SK-N-SH (cell line): ENCODE measurements around the gene ITIH1. TPM values are rescaled to one million over a fixed set of nuclear protein-coding genes. Genes with fewer than 3 reads are reported as not detected.

Source experiments
- CTCF ChIA-PET: fragments of 300-600, 350-600 bp; formaldehyde crosslinking; extraction: SDS; loops from one replicate; lab custom pipeline; 2021; lab: Yijun Ruan, JAX
- POLR2A ChIA-PET: fragments of 350-600 bp; sonication (Branson Sonifier 250); formaldehyde crosslinking; extraction: SDS; loops from one replicate; lab custom pipeline; 2020; ENCODE audit warnings: antibody characterized with exemption, inconsistent platforms; lab: Yijun Ruan, JAX
- DNase-seq: peaks from one replicate; pipeline ENCODE4 v3.0.0; 2012
- H2AFZ ChIP-seq: fragments of 200-600 bp; sonication (generic); 2 replicates; pipeline ENCODE4 v1.8.1; 2016; ENCODE audit warnings: antibody characterized with exemption, mild to moderate bottlenecking, low read depth
- H3F3A ChIP-seq: fragments of 200-600 bp; sonication (generic); replicated peaks from 2 replicates; pipeline ENCODE3; 2016; ENCODE audit warnings: antibody characterized with exemption, mild to moderate bottlenecking; ENCODE audit not compliant: insufficient read depth
- H3K27ac ChIP-seq, 2 experiments: fragments of 200-500 bp in 1 of 2; fragments of 200-600 bp in 1 of 2; sonication (Bioruptor generic) in 1 of 2; sonication (generic), shearing (Covaris generic) in 1 of 2; 2 replicates each; pipeline versions ENCODE4 v1.5.1 to v1.6.1; 2014 to 2016; ENCODE audit warnings: low read depth in 2 of 2, inconsistent platforms in 1 of 2, low read length in 1 of 2, mild to moderate bottlenecking in 1 of 2, mixed read lengths in 1 of 2
- H3K27me3 ChIP-seq: fragments of 200-600 bp; sonication (generic), shearing (Covaris generic); 2 replicates; pipeline ENCODE4 v1.6.1; 2016; ENCODE audit warnings: mixed run types; ENCODE audit not compliant: insufficient read depth
- H3K36me3 ChIP-seq, 2 experiments: fragments of 200-500 bp in 1 of 2; fragments of 200-600 bp in 1 of 2; sonication (Bioruptor generic) in 1 of 2; sonication (generic) in 1 of 2; replicated peaks in 1 of 2; 2 replicates each; pipeline versions ENCODE3 to v1.5.1; 2014 to 2016; ENCODE audit warnings: low read length in 1 of 2, mild to moderate bottlenecking in 1 of 2; ENCODE audit not compliant: insufficient read depth in 2 of 2, control insufficient read depth in 1 of 2
- H3K4me1 ChIP-seq, 2 experiments: fragments of 200-500 bp in 1 of 2; fragments of 200-600 bp in 1 of 2; sonication (Bioruptor generic) in 1 of 2; sonication (generic), shearing (Covaris generic) in 1 of 2; 2 replicates each; pipeline versions ENCODE4 v1.5.1 to v1.6.1; 2014 to 2016; ENCODE audit warnings: low read depth in 1 of 2, low read length in 1 of 2, mixed run types in 1 of 2; ENCODE audit not compliant: insufficient read depth in 2 of 2, control insufficient read depth in 1 of 2
- H3K4me2 ChIP-seq: fragments of 200-600 bp; sonication (generic), shearing (Covaris generic); 2 replicates; pipeline ENCODE4 v1.6.1; 2017; ENCODE audit warnings: mixed run types
- H3K4me3 ChIP-seq, 2 experiments: fragments of 200-500 bp in 1 of 2; fragments of 200-600 bp in 1 of 2; sonication (Bioruptor generic) in 1 of 2; sonication (generic), shearing (Covaris generic) in 1 of 2; 2 replicates each; pipeline versions ENCODE4 v1.5.1 to v1.8.1; 2014 to 2016; ENCODE audit warnings: low read depth in 2 of 2, inconsistent platforms in 1 of 2, low read length in 1 of 2, mild to moderate bottlenecking in 1 of 2, mixed read lengths in 1 of 2, moderate library complexity in 1 of 2
- H3K79me2 ChIP-seq: fragments of 200-600 bp; sonication (generic); 2 replicates; pipeline ENCODE4 v1.8.1; 2017; ENCODE audit warnings: mild to moderate bottlenecking; ENCODE audit not compliant: insufficient read depth
- H3K9ac ChIP-seq: fragments of 200-600 bp; sonication (generic); 2 replicates; pipeline ENCODE4 v1.6.1; 2017; ENCODE audit warnings: mixed run types
- H3K9me2 ChIP-seq: fragments of 200-600 bp; sonication (generic); 2 replicates; pipeline ENCODE4 v1.6.1; 2017; ENCODE audit warnings: mixed run types
- H3K9me3 ChIP-seq: fragments of 200-600 bp; sonication (generic); 2 replicates; pipeline ENCODE4 v1.6.1; 2017; ENCODE audit warnings: mixed run types, mild to moderate bottlenecking, moderate library complexity
- H4K20me1 ChIP-seq: fragments of 200-600 bp; sonication (generic); 2 replicates; pipeline ENCODE4 v1.6.1; 2017; ENCODE audit warnings: mild to moderate bottlenecking, mixed run types; ENCODE audit not compliant: insufficient read depth
- FOXJ3 ChIP-seq: sonication (generic); formaldehyde crosslinking; IDR thresholded peaks from 2 replicates; pipeline ENCODE4 v1.5.1; 2020; ENCODE audit warnings: mild to moderate bottlenecking, missing genetic modification reagents
- JUND ChIP-seq: IDR thresholded peaks from 2 replicates; pipeline ENCODE4 v1.4.0; 2012
- MEF2A ChIP-seq: IDR thresholded peaks from 2 replicates; pipeline ENCODE4 v1.4.0; 2012; ENCODE audit warnings: low read depth, borderline replicate concordance
- NRF1 ChIP-seq: IDR thresholded peaks from 2 replicates; pipeline ENCODE4 v1.6.1; 2012; ENCODE audit warnings: low read depth, mild to moderate bottlenecking, low read length
- RCOR1 ChIP-seq: fragments of 150-350 bp; IDR thresholded peaks from 2 replicates; pipeline ENCODE4 v1.6.1; 2017; ENCODE audit warnings: antibody characterized with exemption, low read length
- SIN3A ChIP-seq: IDR thresholded peaks from 2 replicates; pipeline ENCODE4 v1.6.1; 2012; ENCODE audit warnings: low read depth, mild to moderate bottlenecking, low read length, moderate library complexity, borderline replicate concordance
- TCF12 ChIP-seq: IDR thresholded peaks from 2 replicates; pipeline ENCODE4 v1.4.0; 2012
- USF1 ChIP-seq: IDR thresholded peaks from 2 replicates; pipeline ENCODE4 v1.4.0; 2012; ENCODE audit warnings: low read depth, borderline replicate concordance
- YY1 ChIP-seq: IDR thresholded peaks from 2 replicates; pipeline ENCODE4 v1.4.0; 2012; ENCODE audit warnings: low read depth, mild to moderate bottlenecking
- ZBTB33 ChIP-seq: IDR thresholded peaks from 2 replicates; pipeline ENCODE4 v1.4.0; 2012; ENCODE audit warnings: low read depth, borderline replicate concordance
- WGBS: methylation state at CpG from one replicate; pipeline ENCODE4 v1.1.6; 2017; ENCODE audit warnings: low lambda C conversion rate; 5-methylcytosine and 5-hydroxymethylcytosine counted together
- polyA plus RNA-seq, 3 experiments: library from polyadenylated mRNA; depleted of rRNA; stranded (reverse); fragments of >200 nt; gene quantifications; 2 replicates each; pipeline ENCODE4 v1.2.3, GENCODE V29; 2012
- small RNA-seq, 7 experiments: library from RNA; depleted of rRNA; stranded (forward); fragments of <200 nt; gene quantifications; one replicate each; pipeline ENCODE3, GENCODE V24; 2012
- TF ChIP-seq, protein P1 (sequence below): fragments of 150-350 bp; IDR thresholded peaks from 2 replicates; pipeline ENCODE4 v1.6.1; 2017; ENCODE audit warnings: antibody characterized with exemption, low read length, low read depth, borderline replicate concordance
- TF ChIP-seq, protein P2 (sequence below): fragments of 150-350 bp; IDR thresholded peaks from 2 replicates; pipeline ENCODE4 v1.6.1; 2016; ENCODE audit warnings: mild to moderate bottlenecking, low read depth, low read length
- TF ChIP-seq, protein P3 (sequence below): IDR thresholded peaks from 2 replicates; pipeline ENCODE4 v1.6.1; 2012; ENCODE audit warnings: mild to moderate bottlenecking, low read depth, low read length, moderate library complexity

ITIH1 gene
- polyA plus RNA-seq, 1 of the 3 experiments (the other 2 are of a cell fraction): not detected

GRCh38 chr3:52841211-52841980, 64.0 kb downstream of the ITIH1 start:
- Histone ChIP-seq H3K9me3 (no peaks in the 10 kb centered on the region), H3K27ac (no peak overlapping the region), H3K9me2 (no peaks in the 10 kb centered on the region), H3K27me3 (no peaks in the 10 kb centered on the region), H4K20me1 (no peaks in the 10 kb centered on the region), H3K4me3 (no peak overlapping the region), H3K36me3 (peaks cover 0 to 21% of the 10 kb centered on the region in 2 experiments), H2AFZ (no peak overlapping the region), H3K4me2 (no peak overlapping the region), H3F3A (no peaks in the 10 kb centered on the region), H3K79me2 (no peaks in the 10 kb centered on the region), H3K9ac (no peak overlapping the region)
- DNase-seq: no peak
- CTCF ChIA-PET: interaction anchor here (0.8 to 1.5 kb wide), 2 partner anchors 11 to 232 kb away, joined by 3 read pairs; no protein-coding TSS in a partner anchor
- POLR2A ChIA-PET: interaction anchor here (0.6 kb wide), 1 partner anchor 290 kb away, joined by 4 read pairs; no protein-coding TSS in a partner anchor
- WGBS: 93% methylated on average over 8 of the region's 12 CpGs
- TF ChIP-seq, protein P1, sequence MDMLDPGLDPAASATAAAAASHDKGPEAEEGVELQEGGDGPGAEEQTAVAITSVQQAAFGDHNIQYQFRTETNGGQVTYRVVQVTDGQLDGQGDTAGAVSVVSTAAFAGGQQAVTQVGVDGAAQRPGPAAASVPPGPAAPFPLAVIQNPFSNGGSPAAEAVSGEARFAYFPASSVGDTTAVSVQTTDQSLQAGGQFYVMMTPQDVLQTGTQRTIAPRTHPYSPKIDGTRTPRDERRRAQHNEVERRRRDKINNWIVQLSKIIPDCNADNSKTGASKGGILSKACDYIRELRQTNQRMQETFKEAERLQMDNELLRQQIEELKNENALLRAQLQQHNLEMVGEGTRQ: no peak
- TF ChIP-seq SIN3A (no peak), YY1 (no peak), USF1 (no peak), NRF1 (no peak), ZBTB33 (no peak), RCOR1 (no peak), FOXJ3 (CRISPR knock-in tag) (no peak), MEF2A (no peak), TCF12 (no peak), JUND (no peak)
- TF ChIP-seq, protein P2, sequence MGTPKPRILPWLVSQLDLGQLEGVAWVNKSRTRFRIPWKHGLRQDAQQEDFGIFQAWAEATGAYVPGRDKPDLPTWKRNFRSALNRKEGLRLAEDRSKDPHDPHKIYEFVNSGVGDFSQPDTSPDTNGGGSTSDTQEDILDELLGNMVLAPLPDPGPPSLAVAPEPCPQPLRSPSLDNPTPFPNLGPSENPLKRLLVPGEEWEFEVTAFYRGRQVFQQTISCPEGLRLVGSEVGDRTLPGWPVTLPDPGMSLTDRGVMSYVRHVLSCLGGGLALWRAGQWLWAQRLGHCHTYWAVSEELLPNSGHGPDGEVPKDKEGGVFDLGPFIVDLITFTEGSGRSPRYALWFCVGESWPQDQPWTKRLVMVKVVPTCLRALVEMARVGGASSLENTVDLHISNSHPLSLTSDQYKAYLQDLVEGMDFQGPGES: no peak
- TF ChIP-seq, protein P3, sequence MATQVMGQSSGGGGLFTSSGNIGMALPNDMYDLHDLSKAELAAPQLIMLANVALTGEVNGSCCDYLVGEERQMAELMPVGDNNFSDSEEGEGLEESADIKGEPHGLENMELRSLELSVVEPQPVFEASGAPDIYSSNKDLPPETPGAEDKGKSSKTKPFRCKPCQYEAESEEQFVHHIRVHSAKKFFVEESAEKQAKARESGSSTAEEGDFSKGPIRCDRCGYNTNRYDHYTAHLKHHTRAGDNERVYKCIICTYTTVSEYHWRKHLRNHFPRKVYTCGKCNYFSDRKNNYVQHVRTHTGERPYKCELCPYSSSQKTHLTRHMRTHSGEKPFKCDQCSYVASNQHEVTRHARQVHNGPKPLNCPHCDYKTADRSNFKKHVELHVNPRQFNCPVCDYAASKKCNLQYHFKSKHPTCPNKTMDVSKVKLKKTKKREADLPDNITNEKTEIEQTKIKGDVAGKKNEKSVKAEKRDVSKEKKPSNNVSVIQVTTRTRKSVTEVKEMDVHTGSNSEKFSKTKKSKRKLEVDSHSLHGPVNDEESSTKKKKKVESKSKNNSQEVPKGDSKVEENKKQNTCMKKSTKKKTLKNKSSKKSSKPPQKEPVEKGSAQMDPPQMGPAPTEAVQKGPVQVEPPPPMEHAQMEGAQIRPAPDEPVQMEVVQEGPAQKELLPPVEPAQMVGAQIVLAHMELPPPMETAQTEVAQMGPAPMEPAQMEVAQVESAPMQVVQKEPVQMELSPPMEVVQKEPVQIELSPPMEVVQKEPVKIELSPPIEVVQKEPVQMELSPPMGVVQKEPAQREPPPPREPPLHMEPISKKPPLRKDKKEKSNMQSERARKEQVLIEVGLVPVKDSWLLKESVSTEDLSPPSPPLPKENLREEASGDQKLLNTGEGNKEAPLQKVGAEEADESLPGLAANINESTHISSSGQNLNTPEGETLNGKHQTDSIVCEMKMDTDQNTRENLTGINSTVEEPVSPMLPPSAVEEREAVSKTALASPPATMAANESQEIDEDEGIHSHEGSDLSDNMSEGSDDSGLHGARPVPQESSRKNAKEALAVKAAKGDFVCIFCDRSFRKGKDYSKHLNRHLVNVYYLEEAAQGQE: no peak
- TF ChIP-seq, all 33 proteins: peak for 0
- H3K4me1 ChIP-seq: no peaks in the 10 kb centered on the region

Small RNAs within 50 kb of the gene (small RNA-seq; reads per million reads assigned to genes)
- gene AC006254.2 (0 reads per million in 7 experiments), gene MUSTN1 (0 reads per million in 7 experiments)

Other genes with a start within 250 kb of the ITIH1 start
- 93.9 and 113 TPM in 2 replicates for gene NT5DC2, start 243.7 kb upstream of the ITIH1 start, polyA plus RNA-seq (2012; rRNA removed)
- 43.8 and 124 TPM in 2 replicates for gene UQCC5, start 241.0 kb upstream of the ITIH1 start, polyA plus RNA-seq (2012; rRNA removed)
- gene PBRM1, start 91.7 kb upstream of the ITIH1 start, polyA plus RNA-seq (2012; rRNA removed): 14.0 and 14.3 TPM in 2 replicates
- 55.0 and 77.0 TPM in 2 replicates for gene GNL3, start 91.6 kb upstream of the ITIH1 start, polyA plus RNA-seq (2012; rRNA removed)
- gene GLT8D1, start 71.8 kb upstream of the ITIH1 start, polyA plus RNA-seq (2012; rRNA removed): 102 and 135 TPM in 2 replicates
- 191 and 198 TPM in 2 replicates for gene SPCS1, start 71.5 kb upstream of the ITIH1 start, polyA plus RNA-seq (2012; rRNA removed)
- 8.8 and 9.3 TPM in 2 replicates for gene NEK4, start 6.7 kb upstream of the ITIH1 start, polyA plus RNA-seq (2012; rRNA removed)
- 4.3 and 5.3 TPM in 2 replicates for gene ITIH3, start 17.2 kb downstream of the ITIH1 start, polyA plus RNA-seq (2012; rRNA removed)
- 1.1 and 2.0 TPM in 2 replicates for gene ITIH4, start 53.1 kb downstream of the ITIH1 start, polyA plus RNA-seq (2012; rRNA removed)
- 0.42 and 0.54 TPM in 2 replicates for gene MUSTN1, start 57.4 kb downstream of the ITIH1 start, polyA plus RNA-seq (2012; rRNA removed)
- 9.3 and 10.4 TPM in 2 replicates for gene STIMATE, start 119.9 kb downstream of the ITIH1 start, polyA plus RNA-seq (2012; rRNA removed)